SK-N-SH treated with all-trans-retinoic acid at 6 μM for 48 hours (cell line): Measurements from ENCODE around the gene ULK3.

Source experiments
- BACH2 ChIP-seq: fragments of 250-450 bp; sonication (Bioruptor Pico); IDR thresholded peaks from 2 replicates; pipeline ENCODE4 v1.9.0; 2021; ENCODE audit warnings: mild to moderate bottlenecking, borderline replicate concordance
- POU6F1 ChIP-seq: fragments of 250-450 bp; sonication (Bioruptor Pico); IDR thresholded peaks from 2 replicates; pipeline ENCODE4 v1.8.0; 2021; ENCODE audit warnings: low read depth, mild to moderate bottlenecking, moderate library complexity, borderline replicate concordance
- RARB ChIP-seq: fragments of 250-450 bp; sonication (Bioruptor Pico); IDR thresholded peaks from 2 replicates; pipeline ENCODE4 v1.8.0; 2021; ENCODE audit warnings: mild to moderate bottlenecking, moderate library complexity
- ZC3H10 ChIP-seq: fragments of 250-450 bp; sonication (Bioruptor Pico); IDR thresholded peaks from 2 replicates; pipeline ENCODE4 v1.5.1; 2021; ENCODE audit warnings: mild to moderate bottlenecking, moderate library complexity
- ZFP3 ChIP-seq: fragments of 250-450 bp; sonication (Bioruptor Pico); IDR thresholded peaks from 2 replicates; pipeline ENCODE4 v1.5.0; 2020; ENCODE audit warnings: mild to moderate bottlenecking, moderate library complexity
- ZFP30 ChIP-seq: fragments of 450-650 bp; formaldehyde crosslinking; IDR thresholded peaks from 2 replicates; pipeline ENCODE4 v1.5.0; 2022; ENCODE audit warnings: mild to moderate bottlenecking, moderate library complexity
- TF ChIP-seq, protein P1 (sequence below): fragments of 250-450 bp; sonication (Bioruptor Pico); IDR thresholded peaks from 2 replicates; pipeline ENCODE4 v1.5.1; 2020; ENCODE audit warnings: low read depth, mild to moderate bottlenecking, moderate library complexity

DNA sequence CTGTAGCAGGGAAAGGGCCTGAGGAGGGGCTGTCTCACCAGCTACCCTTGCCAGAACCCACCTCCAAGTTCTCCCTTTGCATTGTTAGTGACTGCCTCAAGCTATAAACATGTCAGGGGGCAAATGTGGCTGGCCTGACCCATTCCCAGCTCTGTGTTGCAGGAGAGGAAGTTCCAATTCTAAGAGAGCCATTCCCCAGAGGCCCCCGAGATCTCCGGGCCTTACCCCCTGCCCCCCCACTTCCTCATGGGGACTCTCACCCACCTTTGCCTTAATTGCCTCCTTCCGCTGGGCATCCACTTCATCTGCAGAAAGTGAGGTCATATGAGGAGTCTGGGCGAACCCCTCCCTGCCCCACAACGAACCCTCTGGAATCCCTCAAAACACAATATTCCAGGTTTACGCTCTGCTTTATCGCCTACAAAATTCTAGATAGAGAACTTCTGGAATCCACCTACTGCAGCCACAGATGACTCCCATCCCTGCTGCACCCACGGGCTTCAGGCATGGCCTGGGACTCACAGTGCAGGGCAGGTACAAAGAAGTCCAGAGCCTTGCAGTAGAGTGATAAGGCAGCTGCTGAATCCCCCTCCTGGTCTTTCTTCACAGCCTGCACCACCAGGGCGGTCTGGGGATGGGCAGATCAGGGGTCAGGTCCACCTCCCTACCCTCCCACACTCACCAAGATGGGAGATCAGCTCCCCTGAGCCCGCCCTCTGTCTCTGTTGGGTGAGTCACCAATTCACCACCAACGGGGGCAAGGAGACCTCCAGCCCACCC lies 4.0 kb downstream of the ULK3 start:
- TF ChIP-seq RARB (CRISPR knock-in tag) (no peak), ZFP3 (CRISPR knock-in tag) (no peak), ZFP30 (no peak), BACH2 (CRISPR knock-in tag) (no peak), ZC3H10 (CRISPR knock-in tag) (no peak), POU6F1 (CRISPR knock-in tag) (no peak)
- TF ChIP-seq, protein P1, sequence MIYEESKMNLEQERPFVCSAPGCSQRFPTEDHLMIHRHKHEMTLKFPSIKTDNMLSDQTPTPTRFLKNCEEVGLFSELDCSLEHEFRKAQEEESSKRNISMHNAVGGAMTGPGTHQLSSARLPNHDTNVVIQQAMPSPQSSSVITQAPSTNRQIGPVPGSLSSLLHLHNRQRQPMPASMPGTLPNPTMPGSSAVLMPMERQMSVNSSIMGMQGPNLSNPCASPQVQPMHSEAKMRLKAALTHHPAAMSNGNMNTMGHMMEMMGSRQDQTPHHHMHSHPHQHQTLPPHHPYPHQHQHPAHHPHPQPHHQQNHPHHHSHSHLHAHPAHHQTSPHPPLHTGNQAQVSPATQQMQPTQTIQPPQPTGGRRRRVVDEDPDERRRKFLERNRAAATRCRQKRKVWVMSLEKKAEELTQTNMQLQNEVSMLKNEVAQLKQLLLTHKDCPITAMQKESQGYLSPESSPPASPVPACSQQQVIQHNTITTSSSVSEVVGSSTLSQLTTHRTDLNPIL (CRISPR knock-in tag): no peak
